ENCODE results near the gene MAB21L1. TPM values are rescaled to one million over a fixed set of nuclear protein-coding genes. Genes with fewer than 3 reads are reported as not detected.

MAB21L1 gene
- total and polyA plus RNA-seq, 4 donors = under 0.01 to 0.07 (median 0.03) TPM; not detected in 1

- no peak for DNase-seq (ENCODE audit: low spot score)
- H3K4me3 ChIP-seq (ENCODE audit: low read depth in 1 of 3, low read length in 3 of 3) = peak overlapping the region in 2 of 3 donors; percentile 38 to 49
- H3K27ac ChIP-seq (ENCODE audit: low read depth in 1 of 2, low read length in 2 of 2) = no peak overlapping the region
- H3K36me3 ChIP-seq (ENCODE audit: control insufficient read depth in 4 of 4, insufficient read depth in 3 of 4, low read depth in 1 of 4, low read length in 3 of 4) = no peaks in the 10 kb centered on the region
- H3K9me3 ChIP-seq (ENCODE audit: control insufficient read depth in 4 of 4, low read length in 3 of 4) = peaks cover 0 to 3% (median under 1%) of the 10 kb centered on the region in 4 donors
- no peak overlapping the region for H3K9ac ChIP-seq (ENCODE audit: low read depth in 1 of 2, low read length in 2 of 2)
- TF ChIP-seq EGR1 (IDR thresholded peaks at IDR 0.05; ENCODE audit: low read depth in 2 of 2) (no peak), HNF4G (IDR thresholded peaks at IDR 0.05) (no peak), SP1 (IDR thresholded peaks at IDR 0.05) (no peak), JUND (IDR thresholded peaks at IDR 0.05) (no peak), RXRA (IDR thresholded peaks at IDR 0.05) (no peak), HNF4A (conservative IDR thresholded peaks at IDR 0.05) (no peak)
- TF ChIP-seq, protein P1, sequence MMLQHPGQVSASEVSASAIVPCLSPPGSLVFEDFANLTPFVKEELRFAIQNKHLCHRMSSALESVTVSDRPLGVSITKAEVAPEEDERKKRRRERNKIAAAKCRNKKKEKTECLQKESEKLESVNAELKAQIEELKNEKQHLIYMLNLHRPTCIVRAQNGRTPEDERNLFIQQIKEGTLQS (IDR thresholded peaks at IDR 0.05) = no peak
- WGBS = 23% methylated on average over 17 of the region's 17 CpGs
- H3K4me1 ChIP-seq (ENCODE audit: control insufficient read depth in 4 of 4, insufficient read depth in 4 of 4, low read length in 3 of 4) = peaks cover 8 to 18% (median 17%) of the 10 kb centered on the region in 4 donors
- H3K27me3 ChIP-seq (ENCODE audit: control insufficient read depth in 4 of 4, insufficient read depth in 4 of 4, low read length in 3 of 4) = peaks cover 5 to 22% (median 16%) of the 10 kb centered on the region in 4 donors
Observed at GRCh38 chr13:35474496-35475211, 1.8 kb downstream of the MAB21L1 start.

DNA sequence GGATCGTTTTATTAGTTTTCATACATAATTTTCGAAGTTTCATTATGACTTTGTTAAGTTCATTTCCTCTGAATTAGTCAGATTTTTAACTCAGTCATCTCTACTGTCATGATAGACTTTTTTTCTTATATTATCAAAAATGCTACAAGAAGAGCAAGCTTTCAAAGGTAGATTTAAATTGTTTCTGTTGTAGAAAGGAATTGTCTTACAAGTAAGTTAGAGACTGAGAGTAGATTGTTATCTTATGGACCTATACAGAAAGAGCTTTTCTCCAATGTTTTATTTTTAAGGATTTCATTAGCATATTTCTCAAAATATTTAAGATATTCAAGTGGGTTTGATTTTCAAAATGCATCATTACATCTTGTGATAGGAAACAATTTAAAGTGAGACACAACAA is 2.7 kb downstream of the MAB21L1 start:
- peaks cover 8 to 18% (median 17%) of the 10 kb centered on the region in 4 donors for H3K4me1 ChIP-seq (ENCODE audit: control insufficient read depth in 4 of 4, insufficient read depth in 4 of 4, low read length in 3 of 4)
- WGBS = 70% methylated on average over 2 of the region's 2 CpGs
- H3K9ac ChIP-seq (ENCODE audit: low read depth in 1 of 2, low read length in 2 of 2) = no peak overlapping the region
- peaks cover 0 to 3% (median under 1%) of the 10 kb centered on the region in 4 donors for H3K9me3 ChIP-seq (ENCODE audit: control insufficient read depth in 4 of 4, low read length in 3 of 4)
- no peak overlapping the region for H3K27ac ChIP-seq (ENCODE audit: low read depth in 1 of 2, low read length in 2 of 2)
- no peak overlapping the region for H3K4me3 ChIP-seq (ENCODE audit: low read depth in 1 of 3, low read length in 3 of 3)
- no peaks in the 10 kb centered on the region for H3K36me3 ChIP-seq (ENCODE audit: control insufficient read depth in 4 of 4, insufficient read depth in 3 of 4, low read depth in 1 of 4, low read length in 3 of 4)
- no peak for DNase-seq (ENCODE audit: low spot score)
- peaks cover 3 to 22% (median 15%) of the 10 kb centered on the region in 4 donors for H3K27me3 ChIP-seq (ENCODE audit: control insufficient read depth in 4 of 4, insufficient read depth in 4 of 4, low read length in 3 of 4)
- TF ChIP-seq HNF4A (conservative IDR thresholded peaks at IDR 0.05) = no peak
- no peak for TF ChIP-seq GABPA (IDR thresholded peaks at IDR 0.05 in 1 of 2, conservative IDR thresholded peaks at IDR 0.05 in 1 of 2)
- no peak for TF ChIP-seq FOXA1 (IDR thresholded peaks at IDR 0.05)
- TF ChIP-seq RAD21 (IDR thresholded peaks at IDR 0.05) = no peak
- no peak for TF ChIP-seq ZBTB33 (IDR thresholded peaks at IDR 0.05)
- TF ChIP-seq MAX (IDR thresholded peaks at IDR 0.05) = no peak
- no peak for TF ChIP-seq NR2F2 (IDR thresholded peaks at IDR 0.05)
- no peak for TF ChIP-seq FOXA2 (IDR thresholded peaks at IDR 0.05)
- TF ChIP-seq, protein P1 (IDR thresholded peaks at IDR 0.05) = no peak
- TF ChIP-seq, protein P2, sequence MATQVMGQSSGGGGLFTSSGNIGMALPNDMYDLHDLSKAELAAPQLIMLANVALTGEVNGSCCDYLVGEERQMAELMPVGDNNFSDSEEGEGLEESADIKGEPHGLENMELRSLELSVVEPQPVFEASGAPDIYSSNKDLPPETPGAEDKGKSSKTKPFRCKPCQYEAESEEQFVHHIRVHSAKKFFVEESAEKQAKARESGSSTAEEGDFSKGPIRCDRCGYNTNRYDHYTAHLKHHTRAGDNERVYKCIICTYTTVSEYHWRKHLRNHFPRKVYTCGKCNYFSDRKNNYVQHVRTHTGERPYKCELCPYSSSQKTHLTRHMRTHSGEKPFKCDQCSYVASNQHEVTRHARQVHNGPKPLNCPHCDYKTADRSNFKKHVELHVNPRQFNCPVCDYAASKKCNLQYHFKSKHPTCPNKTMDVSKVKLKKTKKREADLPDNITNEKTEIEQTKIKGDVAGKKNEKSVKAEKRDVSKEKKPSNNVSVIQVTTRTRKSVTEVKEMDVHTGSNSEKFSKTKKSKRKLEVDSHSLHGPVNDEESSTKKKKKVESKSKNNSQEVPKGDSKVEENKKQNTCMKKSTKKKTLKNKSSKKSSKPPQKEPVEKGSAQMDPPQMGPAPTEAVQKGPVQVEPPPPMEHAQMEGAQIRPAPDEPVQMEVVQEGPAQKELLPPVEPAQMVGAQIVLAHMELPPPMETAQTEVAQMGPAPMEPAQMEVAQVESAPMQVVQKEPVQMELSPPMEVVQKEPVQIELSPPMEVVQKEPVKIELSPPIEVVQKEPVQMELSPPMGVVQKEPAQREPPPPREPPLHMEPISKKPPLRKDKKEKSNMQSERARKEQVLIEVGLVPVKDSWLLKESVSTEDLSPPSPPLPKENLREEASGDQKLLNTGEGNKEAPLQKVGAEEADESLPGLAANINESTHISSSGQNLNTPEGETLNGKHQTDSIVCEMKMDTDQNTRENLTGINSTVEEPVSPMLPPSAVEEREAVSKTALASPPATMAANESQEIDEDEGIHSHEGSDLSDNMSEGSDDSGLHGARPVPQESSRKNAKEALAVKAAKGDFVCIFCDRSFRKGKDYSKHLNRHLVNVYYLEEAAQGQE (IDR thresholded peaks at IDR 0.05) = no peak
- no peak for TF ChIP-seq RXRA (IDR thresholded peaks at IDR 0.05)

Data from liver (tissue), 9 donors.